Thyroid gland (tissue), 4 donors: ENCODE measurements around the gene CRB3.
A peak's percentile ranks its signal among the peaks of the same experiment; 100 is the strongest.

Source experiments
- POLR2A ChIP-seq, 2 donors: fragments of 450-650 bp; IDR thresholded peaks; one replicate each; pipeline ENCODE4 v1.6.1; 2017; ENCODE audit warnings: antibody characterized with exemption in 2 of 2, mild to moderate bottlenecking in 2 of 2, moderate library complexity in 1 of 2
- TF ChIP-seq, protein P1 (sequence below), 6 experiments: fragments of 200-600 bp in 3 of 6; fragments of 450-650 bp in 3 of 6; sonication (generic) in 3 of 6; IDR thresholded peaks; one replicate each; pipeline ENCODE4 v1.5.1; 2016 to 2019; ENCODE audit warnings: antibody characterized with exemption in 6 of 6, mild to moderate bottlenecking in 2 of 6, inconsistent platforms in 1 of 6, moderate library complexity in 1 of 6

DNA sequence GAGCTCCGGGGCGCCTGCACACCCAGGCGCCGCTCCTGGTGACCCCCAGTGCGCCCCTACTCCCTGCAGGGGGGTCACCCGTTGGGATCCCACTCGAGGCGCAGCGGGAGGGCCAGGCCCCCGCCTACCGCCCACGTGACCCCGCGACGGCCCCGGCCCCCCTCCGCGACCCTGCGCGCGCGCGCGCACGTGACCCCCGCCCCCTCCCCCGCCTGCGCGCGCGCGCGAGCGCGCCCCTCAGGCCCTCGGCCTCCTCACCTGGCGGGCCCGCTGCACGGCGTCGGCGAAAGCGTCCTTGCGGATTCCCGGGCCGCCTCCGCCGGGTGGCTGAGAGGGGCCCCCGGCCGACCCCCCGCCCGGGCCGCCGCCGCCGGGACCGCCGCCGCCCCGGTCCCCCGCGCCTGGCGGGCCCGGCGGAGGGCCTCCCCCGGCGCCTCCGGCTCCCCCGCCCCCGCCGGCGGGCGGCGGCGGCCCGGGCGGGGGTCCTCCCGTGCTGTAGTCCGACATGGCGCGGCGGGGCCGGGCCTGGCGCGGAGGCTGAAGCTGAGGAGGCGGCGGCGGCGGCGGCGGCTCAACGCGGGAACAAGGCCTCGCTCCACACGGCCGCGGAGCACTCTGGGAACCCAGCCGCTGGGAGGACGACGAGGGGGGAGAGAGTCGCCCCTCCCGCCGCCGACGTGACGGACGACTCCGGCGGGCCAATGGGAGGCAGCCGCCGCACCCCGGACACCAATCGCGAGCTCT is 39.7 kb upstream of the CRB3 start, which contains the start of gene KHSRP:
- TF ChIP-seq POLR2A (IDR thresholded peaks at IDR 0.05): peak in 1 of 2 donors; percentile 82
- TF ChIP-seq, protein P1, sequence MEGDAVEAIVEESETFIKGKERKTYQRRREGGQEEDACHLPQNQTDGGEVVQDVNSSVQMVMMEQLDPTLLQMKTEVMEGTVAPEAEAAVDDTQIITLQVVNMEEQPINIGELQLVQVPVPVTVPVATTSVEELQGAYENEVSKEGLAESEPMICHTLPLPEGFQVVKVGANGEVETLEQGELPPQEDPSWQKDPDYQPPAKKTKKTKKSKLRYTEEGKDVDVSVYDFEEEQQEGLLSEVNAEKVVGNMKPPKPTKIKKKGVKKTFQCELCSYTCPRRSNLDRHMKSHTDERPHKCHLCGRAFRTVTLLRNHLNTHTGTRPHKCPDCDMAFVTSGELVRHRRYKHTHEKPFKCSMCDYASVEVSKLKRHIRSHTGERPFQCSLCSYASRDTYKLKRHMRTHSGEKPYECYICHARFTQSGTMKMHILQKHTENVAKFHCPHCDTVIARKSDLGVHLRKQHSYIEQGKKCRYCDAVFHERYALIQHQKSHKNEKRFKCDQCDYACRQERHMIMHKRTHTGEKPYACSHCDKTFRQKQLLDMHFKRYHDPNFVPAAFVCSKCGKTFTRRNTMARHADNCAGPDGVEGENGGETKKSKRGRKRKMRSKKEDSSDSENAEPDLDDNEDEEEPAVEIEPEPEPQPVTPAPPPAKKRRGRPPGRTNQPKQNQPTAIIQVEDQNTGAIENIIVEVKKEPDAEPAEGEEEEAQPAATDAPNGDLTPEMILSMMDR (IDR thresholded peaks at IDR 0.05): no peak
